Activated T-helper 2 cell treated with anti-CD3 and anti-CD28 coated beads, Interferon-gamma antibody, Interleukin-2, Interleukin-4, amounts not matched to agents 10 μg/mL and 5 μg/mL and 100 μg/mL, durations not matched to agents 14 hours and 24 hours and 36 hours (primary cell): ENCODE measurements around the gene OSR1. TPM values are rescaled to one million over a fixed set of nuclear protein-coding genes. Genes with fewer than 3 reads are reported as not detected.

Source experiments
- DNase-seq: peaks from one replicate; pipeline ENCODE4 v3.0.0; 2021; ENCODE audit warnings: low spot score
- H3K27ac Mint-ChIP-seq: one replicate; pipeline ENCODE4 v1.8.0; 2021; ENCODE audit warnings: mixed read lengths
- H3K27me3 Mint-ChIP-seq: one replicate; pipeline ENCODE4 v1.8.0; 2021; ENCODE audit warnings: low read depth, mixed read lengths
- H3K36me3 Mint-ChIP-seq: one replicate; pipeline ENCODE4 v1.8.0; 2021; ENCODE audit warnings: low read depth, mixed read lengths
- H3K4me1 Mint-ChIP-seq: one replicate; pipeline ENCODE4 v1.8.0; 2021; ENCODE audit warnings: low read depth, mixed read lengths
- H3K4me3 Mint-ChIP-seq: one replicate; pipeline ENCODE4 v1.8.0; 2021; ENCODE audit warnings: low read depth, mild to moderate bottlenecking, moderate library complexity, mixed read lengths
- H3K9me3 Mint-ChIP-seq: one replicate; pipeline ENCODE4 v1.8.0; 2021; ENCODE audit warnings: mixed read lengths
- intact Hi-C: fragments of 100-400 bp; cut with micrococcal nuclease; formaldehyde crosslinking; loops from one replicate; pipeline ENCODE4 v1.15.1; 2023
- total RNA-seq: library from RNA; stranded (reverse); gene quantifications from 2 replicates; pipeline ENCODE4 v1.2.3, GENCODE V29; 2022

Gene OSR1
- total RNA-seq, 1 donor from 2014 or later, result not detected

GRCh38 chr2:19355931-19356544 lies 2.4 kb downstream of the OSR1 start:
- H3K36me3 Mint-ChIP-seq, result peaks cover 2% of the 10 kb centered on the region
- H3K4me3 Mint-ChIP-seq, result no peak overlapping the region
- peaks cover 88% of the 10 kb centered on the region for H3K27me3 Mint-ChIP-seq
- no peaks in the 10 kb centered on the region for H3K9me3 Mint-ChIP-seq
- no peak for DNase-seq
- H3K27ac Mint-ChIP-seq, result no peak overlapping the region
- H3K4me1 Mint-ChIP-seq, result peaks cover 14% of the 10 kb centered on the region
- intact Hi-C loops, result loop anchor here (5.0 kb wide), 2 partner anchors 604 to 1819 kb away; no protein-coding TSS in a partner anchor

DNA sequence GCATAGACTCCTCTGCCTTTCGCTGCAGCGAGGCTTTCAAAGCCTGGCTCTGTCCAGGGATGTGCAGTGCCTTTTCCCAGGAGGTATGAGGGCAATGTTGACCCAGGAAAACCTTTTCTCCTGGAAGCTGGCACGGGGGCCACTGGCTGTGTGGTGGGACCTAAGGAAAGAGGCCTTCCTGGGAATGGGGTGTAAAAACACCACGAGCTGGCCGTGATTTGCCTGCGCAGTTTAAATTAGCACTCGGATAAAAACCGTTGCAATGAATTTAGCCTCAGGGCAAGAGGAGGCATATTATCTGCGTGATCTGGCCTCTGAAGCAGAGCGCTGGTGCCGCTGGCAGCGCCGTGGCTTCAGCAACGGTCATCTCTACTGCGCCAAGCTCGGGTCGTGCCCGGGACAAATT lies 3.0 kb downstream of the OSR1 start:
- Mint-ChIP-seq H3K9me3 (no peaks in the 10 kb centered on the region), H3K4me3 (no peak overlapping the region), H3K4me1 (peaks cover 18% of the 10 kb centered on the region), H3K27ac (no peak overlapping the region), H3K27me3 (peaks cover 87% of the 10 kb centered on the region), H3K36me3 (peaks cover 2% of the 10 kb centered on the region)
- DNase-seq, result no peak
- intact Hi-C loops, result loop anchor here (5.0 kb wide), 2 partner anchors 603 to 1818 kb away; no protein-coding TSS in a partner anchor

- Mint-ChIP-seq H3K36me3 (peaks cover 2% of the 10 kb centered on the region), H3K27ac (no peak overlapping the region), H3K9me3 (no peaks in the 10 kb centered on the region), H3K4me3 (no peak overlapping the region), H3K4me1 (peaks cover 18% of the 10 kb centered on the region), H3K27me3 (peaks cover 83% of the 10 kb centered on the region)
- intact Hi-C loops, result loop anchor here (5.0 kb wide), 2 partner anchors 603 to 1818 kb away; no protein-coding TSS in a partner anchor
- DNase-seq, result no peak
Measured at GRCh38 chr2:19355014-19355405, 3.4 kb downstream of the OSR1 start.

GRCh38 chr2:19353721-19354050 lies 4.7 kb downstream of the OSR1 start:
- intact Hi-C loops, result loop anchor here (5.0 kb wide), 1 partner anchor 1314 kb away; the partner anchor contains the start of gene GDF7
- no peaks in the 10 kb centered on the region for H3K9me3 Mint-ChIP-seq
- no peak for DNase-seq
- no peak overlapping the region for H3K4me3 Mint-ChIP-seq
- peaks cover 83% of the 10 kb centered on the region for H3K27me3 Mint-ChIP-seq
- peaks cover 18% of the 10 kb centered on the region for H3K4me1 Mint-ChIP-seq
- H3K27ac Mint-ChIP-seq, result no peak overlapping the region
- peaks cover 2% of the 10 kb centered on the region for H3K36me3 Mint-ChIP-seq

- H3K27ac Mint-ChIP-seq, result no peak overlapping the region
- H3K9me3 Mint-ChIP-seq, result no peaks in the 10 kb centered on the region
- no peak for DNase-seq
- intact Hi-C loops, result loop anchor here (5.0 kb wide), 1 partner anchor 1314 kb away; the partner anchor contains the start of gene GDF7
- H3K36me3 Mint-ChIP-seq, result peaks cover 2% of the 10 kb centered on the region
- peaks cover 84% of the 10 kb centered on the region for H3K27me3 Mint-ChIP-seq
- H3K4me1 Mint-ChIP-seq, result peaks cover 20% of the 10 kb centered on the region
- no peak overlapping the region for H3K4me3 Mint-ChIP-seq
Measured at GRCh38 chr2:19352946-19353720, 5.3 kb downstream of the OSR1 start.

- DNase-seq, result no peak
- Mint-ChIP-seq H3K9me3 (no peaks in the 10 kb centered on the region), H3K4me3 (no peak overlapping the region), H3K27ac (no peak overlapping the region), H3K36me3 (peaks cover 3% of the 10 kb centered on the region), H3K27me3 (peaks cover 73% of the 10 kb centered on the region), H3K4me1 (peaks cover 23% of the 10 kb centered on the region)
- intact Hi-C loops, result loop anchor here (5.0 kb wide), 1 partner anchor 1315 kb away; the partner anchor contains the start of gene GDF7
Measured at GRCh38 chr2:19351899-19352697, 6.3 kb downstream of the OSR1 start.

DNA sequence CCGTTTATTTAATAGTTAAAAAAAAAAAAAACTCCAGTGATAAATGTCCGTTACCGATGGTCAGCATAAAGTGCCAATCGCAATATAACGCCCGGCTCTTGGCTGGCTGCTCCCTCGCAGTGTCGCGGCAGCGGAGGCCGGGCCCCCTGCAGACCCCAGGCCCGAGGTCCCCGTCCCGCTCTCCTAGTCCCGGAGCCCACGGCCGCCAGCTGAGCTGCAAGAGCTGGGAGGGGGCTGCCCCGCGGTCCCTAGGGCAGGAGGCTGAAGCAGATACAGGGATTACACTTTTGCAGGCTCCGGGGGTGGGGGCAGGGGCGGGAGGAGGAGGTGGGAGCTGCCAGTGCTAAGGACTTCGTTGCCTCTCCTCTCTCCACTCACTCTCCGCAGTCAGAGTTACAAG lies 6.9 kb downstream of the OSR1 start:
- intact Hi-C loops, result loop anchor here (5.0 kb wide), 1 partner anchor 1316 kb away; the partner anchor contains the start of gene GDF7
- no peak overlapping the region for H3K4me3 Mint-ChIP-seq
- H3K36me3 Mint-ChIP-seq, result peaks cover 4% of the 10 kb centered on the region
- no peak for DNase-seq
- peaks cover 67% of the 10 kb centered on the region for H3K27me3 Mint-ChIP-seq
- no peaks in the 10 kb centered on the region for H3K9me3 Mint-ChIP-seq
- no peak overlapping the region for H3K27ac Mint-ChIP-seq
- peaks cover 23% of the 10 kb centered on the region for H3K4me1 Mint-ChIP-seq

- Mint-ChIP-seq H3K4me1 (peaks cover 20% of the 10 kb centered on the region), H3K36me3 (peaks cover 4% of the 10 kb centered on the region), H3K4me3 (no peak overlapping the region), H3K27ac (no peak overlapping the region), H3K27me3 (peaks cover 62% of the 10 kb centered on the region), H3K9me3 (no peaks in the 10 kb centered on the region)
- intact Hi-C loops, result loop anchor here (1.0 to 5.0 kb wide), 2 partner anchors 11 to 1316 kb away; partner anchors contain the start of gene GDF7
- DNase-seq, result no peak
Measured at GRCh38 chr2:19350678-19351401, 7.6 kb downstream of the OSR1 start.

- peaks cover 20% of the 10 kb centered on the region for H3K4me1 Mint-ChIP-seq
- intact Hi-C loops, result loop anchor here (1.0 to 10.0 kb wide), 7 partner anchors 12 to 1595 kb away; partner anchors contain the start of genes GDF7, GEN1, LAPTM4A and SMC6
- peaks cover 5% of the 10 kb centered on the region for H3K36me3 Mint-ChIP-seq
- no peak for DNase-seq
- no peak overlapping the region for H3K4me3 Mint-ChIP-seq
- no peak overlapping the region for H3K27ac Mint-ChIP-seq
- H3K27me3 Mint-ChIP-seq, result peaks cover 55% of the 10 kb centered on the region
- no peaks in the 10 kb centered on the region for H3K9me3 Mint-ChIP-seq
Measured at GRCh38 chr2:19349911-19350677, 8.3 kb downstream of the OSR1 start.

GRCh38 chr2:19348692-19349091 lies 9.7 kb downstream of the OSR1 start:
- Mint-ChIP-seq H3K36me3 (peaks cover 5% of the 10 kb centered on the region), H3K4me1 (peaks cover 20% of the 10 kb centered on the region), H3K27me3 (peaks cover 41% of the 10 kb centered on the region), H3K4me3 (no peak overlapping the region), H3K9me3 (no peaks in the 10 kb centered on the region), H3K27ac (no peak overlapping the region)
- DNase-seq, result no peak
- intact Hi-C loops, result loop anchor here (1.0 to 10.0 kb wide), 6 partner anchors 519 to 1594 kb away; partner anchors contain the start of genes GEN1, LAPTM4A, RDH14 and SMC6
